NCI-H1092 treated with DMSO at 0.1 percent for 48 hours (cell line): ENCODE measurements around the gene PCNT.

ENCODE experiments used
- DNase-seq: peaks from one replicate; lab custom pipeline; 2025; lab: John Stamatoyannopoulos, UW

Gene PCNT

GRCh38 chr21:46340998-46341397 lies 17.0 kb downstream of the PCNT start:
- no peak for DNase-seq

DNA sequence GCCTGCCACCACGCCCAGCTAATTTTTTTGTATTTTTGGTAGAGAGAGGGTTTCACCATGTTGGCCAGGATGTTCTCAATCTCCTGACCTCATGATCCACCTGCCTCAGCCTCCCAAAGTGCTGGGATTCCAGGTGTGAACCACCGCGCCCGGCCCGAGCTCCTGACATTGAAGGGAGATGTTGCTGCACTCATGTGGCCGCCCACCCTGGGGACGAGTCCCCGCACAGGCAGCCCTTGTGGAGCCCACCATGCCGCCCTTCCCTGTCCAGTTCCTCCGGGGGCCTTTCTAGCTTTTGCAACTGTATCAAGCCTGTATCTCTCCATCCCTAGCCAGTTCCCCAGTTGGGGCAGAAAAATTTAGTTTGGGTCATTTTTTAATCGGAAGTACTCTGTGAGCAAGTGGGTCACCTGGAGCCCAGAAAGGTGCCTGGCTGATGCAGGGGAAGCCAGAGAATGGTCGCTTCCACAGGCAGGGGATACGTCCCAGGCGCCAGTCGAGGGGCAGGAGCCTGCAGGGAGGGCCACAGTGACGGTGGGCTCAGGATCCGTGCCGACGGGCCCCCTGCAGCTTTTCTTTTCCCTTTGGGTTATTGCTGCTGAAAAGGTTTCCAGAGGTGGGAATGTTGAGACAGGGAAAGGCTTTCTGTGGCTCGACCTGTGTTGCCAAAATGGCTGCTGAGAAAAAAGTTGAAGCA lies 20.4 kb downstream of the PCNT start:
- no peak for DNase-seq

GRCh38 chr21:46345861-46346260 lies 21.9 kb downstream of the PCNT start:
- DNase-seq, result no peak

DNA sequence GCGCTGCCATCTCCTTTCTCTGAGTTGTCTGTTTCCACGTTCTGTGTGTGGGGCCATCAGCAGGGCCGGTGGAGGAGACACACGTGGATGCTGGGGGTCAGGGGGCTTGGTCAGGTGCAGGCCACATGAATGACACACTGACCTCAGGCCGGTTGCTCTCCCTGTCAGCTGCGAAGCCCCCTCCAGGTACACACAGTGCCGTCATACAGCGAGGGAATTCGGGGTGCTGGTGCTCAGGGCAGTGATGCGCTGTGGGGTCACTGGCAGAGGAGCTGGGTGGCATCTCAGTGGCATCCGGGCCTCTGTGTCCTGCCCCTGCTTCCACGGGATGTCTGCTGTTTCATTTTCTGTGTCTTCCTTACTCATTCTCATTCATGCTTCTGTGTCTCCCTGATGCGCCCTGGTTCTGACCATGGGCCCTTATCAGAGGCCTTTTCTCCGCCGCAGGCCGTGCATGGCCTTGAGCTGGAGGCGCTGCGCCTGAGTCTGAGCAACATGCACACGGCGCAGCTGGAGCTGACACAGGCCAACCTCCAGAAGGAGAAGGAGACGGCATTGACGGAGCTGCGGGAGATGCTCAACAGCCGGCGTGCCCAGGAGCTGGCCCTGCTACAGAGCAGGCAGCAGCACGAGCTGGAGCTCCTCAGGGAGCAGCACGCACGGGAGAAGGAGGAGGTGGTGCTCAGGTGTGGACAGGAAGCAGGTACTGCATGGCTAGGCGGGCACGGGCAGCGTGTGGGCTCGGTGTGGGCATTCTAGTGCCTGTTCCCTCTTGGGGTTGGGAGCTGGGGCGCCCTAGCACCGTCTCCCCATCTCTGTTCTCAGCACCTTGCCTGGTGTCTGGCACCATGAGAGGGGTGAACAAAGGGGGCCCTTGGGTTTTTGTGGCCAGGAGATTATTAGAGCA lies 22.6 kb downstream of the PCNT start:
- no peak for DNase-seq

DNA sequence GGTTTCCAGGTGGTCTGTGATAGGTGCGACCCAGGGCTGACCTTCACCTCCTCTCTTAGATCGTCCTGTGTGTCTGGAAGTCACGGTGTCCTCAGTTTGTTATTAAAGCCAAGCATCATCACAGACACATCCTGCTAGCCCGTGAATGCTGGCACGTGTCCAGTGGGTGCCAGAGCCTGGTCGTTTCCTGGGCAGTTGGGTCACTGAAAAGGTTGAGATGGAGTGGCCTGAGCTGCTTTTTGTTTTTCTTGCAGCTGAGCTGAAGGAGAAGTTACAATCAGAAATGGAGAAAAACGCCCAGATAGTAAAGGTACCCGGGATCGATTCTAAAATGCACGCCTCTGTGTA lies 23.2 kb downstream of the PCNT start:
- DNase-seq, result no peak

- no peak for DNase-seq
These were observed 23.9 kb downstream of the PCNT start for GRCh38 chr21:46347791-46348381.

DNA sequence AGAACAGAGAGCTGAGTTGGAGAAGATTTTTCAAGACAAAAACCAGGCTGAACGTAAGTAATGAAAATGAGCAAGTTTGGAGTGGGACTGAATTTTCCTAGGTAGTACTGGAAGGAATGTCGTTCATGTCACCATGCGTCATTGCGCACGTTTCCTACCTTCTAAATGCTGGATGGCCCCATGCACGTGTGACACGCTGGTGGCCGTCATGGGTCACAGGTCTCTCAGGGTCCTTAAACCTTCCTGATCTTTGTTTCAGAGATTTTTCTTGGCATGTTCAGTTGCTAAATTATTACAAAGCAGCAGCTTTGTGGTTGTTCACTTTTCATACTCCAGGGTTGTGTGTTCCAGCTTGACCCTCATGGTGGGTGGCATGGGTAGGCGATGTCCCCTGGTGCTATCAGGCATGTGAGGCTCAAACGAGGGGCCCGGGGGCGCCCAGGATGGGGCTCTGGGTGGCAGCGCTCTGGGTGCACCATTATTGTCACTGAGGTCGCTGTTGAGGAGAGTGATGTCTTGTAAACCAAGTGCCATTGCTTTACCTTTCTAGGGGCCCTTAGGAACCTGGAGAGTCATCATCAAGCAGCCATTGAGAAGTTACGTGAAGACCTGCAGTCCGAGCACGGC lies 25.3 kb downstream of the PCNT start:
- no peak for DNase-seq

GRCh38 chr21:46350571-46350970 lies 26.6 kb downstream of the PCNT start:
- DNase-seq, result no peak

GRCh38 chr21:46350981-46351380 lies 27.0 kb downstream of the PCNT start:
- DNase-seq, result no peak

- no peak for DNase-seq
These were observed 27.7 kb downstream of the PCNT start for GRCh38 chr21:46351476-46352163.

DNA sequence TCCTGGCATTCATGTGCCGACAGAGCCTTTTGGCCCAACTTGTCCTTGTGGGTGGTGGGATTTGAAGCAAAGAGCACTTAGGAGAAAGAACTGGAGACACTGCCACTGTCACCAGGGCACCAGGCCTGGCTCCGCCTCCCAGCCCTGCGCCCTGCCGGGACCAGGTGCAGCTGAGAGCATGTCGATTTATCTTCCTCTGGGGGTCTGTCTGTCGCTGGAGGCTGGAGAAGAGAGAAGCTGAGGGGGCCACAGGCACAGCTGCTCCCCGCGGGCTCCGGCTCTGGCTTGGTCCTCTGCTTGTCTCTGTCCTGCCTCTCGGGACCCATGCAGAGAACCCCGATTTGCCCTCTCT lies 28.2 kb downstream of the PCNT start:
- no peak for DNase-seq

DNA sequence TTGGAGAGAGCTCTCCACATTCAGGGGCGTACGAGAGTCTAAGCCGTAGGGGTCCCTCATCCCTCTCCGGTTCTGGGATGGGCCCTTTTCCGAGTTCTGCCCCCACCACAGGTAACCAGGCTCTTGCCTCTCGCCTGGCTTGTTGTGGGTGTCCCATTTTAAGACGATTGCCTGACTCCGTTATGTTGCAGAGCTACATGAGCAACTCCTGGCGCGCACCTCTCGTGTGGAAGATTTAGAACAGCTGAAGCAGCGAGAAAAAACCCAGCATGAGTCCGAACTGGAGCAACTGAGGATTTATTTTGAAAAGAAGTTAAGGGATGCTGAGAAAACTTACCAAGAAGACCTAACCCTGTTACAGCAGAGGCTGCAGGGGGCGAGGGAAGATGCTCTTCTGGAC lies 29.0 kb downstream of the PCNT start:
- DNase-seq, result no peak

- DNase-seq, result no peak
These were observed 30.1 kb downstream of the PCNT start for GRCh38 chr21:46354046-46354445.

- DNase-seq, result no peak
These were observed 30.6 kb downstream of the PCNT start for GRCh38 chr21:46354518-46354917.

- DNase-seq, result no peak
These were observed 31.4 kb downstream of the PCNT start for GRCh38 chr21:46355161-46356004.

GRCh38 chr21:46356005-46356338 lies 32.0 kb downstream of the PCNT start:
- no peak for DNase-seq

- DNase-seq, result no peak
These were observed 32.8 kb downstream of the PCNT start for GRCh38 chr21:46356494-46357334.

GRCh38 chr21:46357335-46357604 lies 33.3 kb downstream of the PCNT start:
- no peak for DNase-seq

DNA sequence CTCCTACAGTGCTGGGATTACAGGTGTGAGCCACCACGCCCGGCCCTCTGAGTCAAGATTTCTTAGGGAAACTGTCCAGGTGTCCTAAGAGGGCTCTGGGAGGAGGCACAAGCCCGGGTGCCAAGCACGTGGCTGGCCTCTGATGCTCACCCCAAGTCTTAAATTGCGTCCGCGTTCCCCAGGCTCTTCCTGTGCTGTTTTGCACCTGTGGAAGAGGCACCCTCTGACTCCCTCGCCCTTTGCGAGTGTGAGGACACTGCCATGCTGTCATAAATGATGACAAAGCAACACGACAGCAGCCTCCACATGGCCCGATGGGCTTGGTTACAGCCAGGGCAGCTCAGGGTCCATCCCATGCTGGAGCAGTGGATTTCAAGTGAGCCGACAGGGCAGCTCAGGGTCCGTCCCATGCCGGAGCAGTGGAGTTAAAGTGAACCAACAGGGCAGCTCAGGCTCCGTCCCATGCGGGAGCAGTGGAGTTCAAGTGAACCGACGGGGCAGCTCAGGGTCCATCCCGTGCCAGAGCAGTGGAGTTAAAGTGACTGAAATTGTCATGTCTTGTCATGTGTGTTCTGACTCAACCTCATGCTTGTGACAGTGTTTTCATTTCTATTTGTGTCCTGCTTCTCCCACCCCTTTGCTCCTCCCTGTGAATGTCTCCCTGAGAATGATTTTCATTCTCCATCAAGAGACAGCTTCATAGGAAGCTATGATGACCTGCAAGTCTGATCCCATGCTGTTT lies 33.9 kb downstream of the PCNT start:
- no peak for DNase-seq

GRCh38 chr21:46361176-46361575 lies 37.2 kb downstream of the PCNT start:
- no peak for DNase-seq
